ENCODE results near the gene COQ7.

DNA sequence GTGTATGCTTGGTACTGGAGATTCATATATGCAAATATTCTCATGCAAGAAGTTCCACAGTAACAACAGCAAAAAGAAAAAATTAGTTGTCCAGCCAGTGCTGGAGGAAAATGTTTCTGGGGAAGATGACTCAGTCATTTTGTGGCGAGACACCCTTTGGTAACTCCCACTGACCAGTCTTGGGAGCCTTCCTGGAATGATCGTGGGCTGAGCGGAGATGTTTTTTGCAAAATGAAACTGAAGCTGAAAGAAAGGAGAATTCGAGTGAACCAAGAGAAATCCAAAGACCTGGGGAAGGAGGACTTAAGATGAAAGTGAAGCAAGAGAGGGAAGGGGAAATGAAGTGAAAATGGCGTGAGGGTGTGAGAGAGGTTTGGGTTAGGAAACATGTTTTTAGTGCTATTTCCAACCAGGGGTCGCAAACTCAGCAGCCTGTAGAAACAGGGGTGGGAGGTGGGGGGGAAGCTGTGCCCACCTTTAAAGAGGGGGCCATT is 51.6 kb downstream of the COQ7 start:
- TF ChIP-seq CTCF (conservative IDR thresholded peaks at IDR 0.05 in 1 of 2, IDR thresholded peaks at IDR 0.05 in 1 of 2; ENCODE audit: low read depth in 1 of 2, low read length in 2 of 2) (no peak), EZH2 (IDR thresholded peaks at IDR 0.05; ENCODE audit: low read length, missing control alignments) (no peak)

All from fibroblast of lung (primary cell).